NCI-H2227 (cell line): Measurements from ENCODE around the gene MIX23.

Source experiments
- DNase-seq: peaks from one replicate; lab custom pipeline; 2025; ENCODE audit not compliant: unreplicated experiment; lab: John Stamatoyannopoulos, UW

The MIX23 gene

GRCh38 chr3:122382888-122383666, at the start of gene MIX23:
Gene MIX23 (minus strand): TSS chr3:122383231. CDS start chr3:122383224, 7 bp downstream.
- peak; percentile 90 for DNase-seq

GRCh38 chr3:122430371-122430770, 47.3 kb upstream of the MIX23 start:
- DNase-seq, result no peak

GRCh38 chr3:122427857-122428471, 44.9 kb upstream of the MIX23 start:
- no peak for DNase-seq

GRCh38 chr3:122421836-122422235, 38.8 kb upstream of the MIX23 start:
- DNase-seq, result no peak

- DNase-seq, result no peak
Observed at GRCh38 chr3:122421101-122421500, 38.1 kb upstream of the MIX23 start.

- no peak for DNase-seq
Observed at GRCh38 chr3:122416966-122417365, 33.9 kb upstream of the MIX23 start.

- DNase-seq, result no peak
Observed at GRCh38 chr3:122415762-122416654, 33.0 kb upstream of the MIX23 start, which contains the start of gene WDR5B. Gene WDR5B (minus strand): TSS chr3:122416062. CDS start chr3:122415528, 534 bp downstream.

GRCh38 chr3:122415104-122415744, 32.2 kb upstream of the MIX23 start:
- no peak for DNase-seq

- DNase-seq, result no peak
Observed at GRCh38 chr3:122414391-122414790, 31.4 kb upstream of the MIX23 start.

GRCh38 chr3:122410639-122411038, 27.6 kb upstream of the MIX23 start:
- DNase-seq, result no peak

GRCh38 chr3:122410111-122410510, 27.1 kb upstream of the MIX23 start:
- DNase-seq, result no peak

- no peak for DNase-seq
Observed at GRCh38 chr3:122409446-122409845, 26.4 kb upstream of the MIX23 start.

- no peak for DNase-seq
Observed at GRCh38 chr3:122407946-122408345, 24.9 kb upstream of the MIX23 start.

- no peak for DNase-seq
Observed at GRCh38 chr3:122406198-122406597, 23.2 kb upstream of the MIX23 start.

GRCh38 chr3:122405015-122405414, 22.0 kb upstream of the MIX23 start:
- no peak for DNase-seq

GRCh38 chr3:122403489-122403888, 20.5 kb upstream of the MIX23 start:
- no peak for DNase-seq

- DNase-seq, result no peak
Observed at GRCh38 chr3:122398920-122399319, 15.9 kb upstream of the MIX23 start.

- no peak for DNase-seq
Observed at GRCh38 chr3:122397201-122397600, 14.2 kb upstream of the MIX23 start.

- no peak for DNase-seq
Observed at GRCh38 chr3:122396511-122396910, 13.5 kb upstream of the MIX23 start.

GRCh38 chr3:122395582-122395981, 12.6 kb upstream of the MIX23 start:
- no peak for DNase-seq

GRCh38 chr3:122394173-122394572, 11.1 kb upstream of the MIX23 start:
- no peak for DNase-seq
